HUES6 (cell line): ENCODE data around the gene SLC5A10.
"Not testable (repeated sequence)": the region's sequence is repeated elsewhere in the genome, so short reads cannot be mapped to it uniquely, and the experiment has no call there.

Experiments
- H3K27ac ChIP-seq: 2 replicates; pipeline ENCODE4 v1.7.0; 2013; ENCODE audit warnings: low read depth, mild to moderate bottlenecking, low read length, inconsistent platforms
- H3K27me3 ChIP-seq: 2 replicates; pipeline ENCODE4 v1.6.1; 2013; ENCODE audit warnings: low read length; ENCODE audit not compliant: control insufficient read depth, insufficient read depth
- H3K36me3 ChIP-seq: 2 replicates; pipeline ENCODE4 v1.6.1; 2013; ENCODE audit warnings: low read length; ENCODE audit not compliant: control insufficient read depth, insufficient read depth
- H3K4me1 ChIP-seq: 2 replicates; pipeline ENCODE4 v1.6.1; 2013; ENCODE audit warnings: low read length; ENCODE audit not compliant: control insufficient read depth, insufficient read depth
- H3K4me3 ChIP-seq: 2 replicates; pipeline ENCODE4 v1.5.1; 2013; ENCODE audit warnings: low read depth, low read length
- H3K9ac ChIP-seq: one replicate; pipeline ENCODE4 v1.6.1; 2013; ENCODE audit warnings: mild to moderate bottlenecking, low read length
- H3K9me3 ChIP-seq: 2 replicates; pipeline ENCODE4 v1.6.1; 2013; ENCODE audit warnings: low read depth, low read length; ENCODE audit not compliant: control insufficient read depth, insufficient read depth

Gene SLC5A10

DNA sequence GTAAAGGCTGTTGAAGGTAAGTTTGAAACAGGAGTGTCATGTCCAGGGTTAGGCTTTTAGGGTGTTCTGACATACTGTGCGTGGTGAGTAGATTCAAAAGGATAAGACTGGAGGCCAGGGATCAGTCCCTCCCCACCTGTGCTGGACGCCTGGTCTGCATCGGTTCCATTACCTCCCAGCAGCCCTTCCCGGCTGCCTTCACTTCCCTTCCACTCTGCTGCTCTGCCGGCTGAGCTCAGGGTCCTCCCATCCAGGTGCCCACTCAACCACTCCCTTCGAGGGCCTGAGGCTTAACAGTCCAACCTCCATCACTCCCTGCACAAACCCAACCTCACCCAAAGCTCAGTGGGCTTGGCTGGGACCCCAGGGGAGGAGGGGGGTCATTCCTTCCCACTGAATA, 4.1 kb upstream of the SLC5A10 start:
- 0 out of 2 replicates have a peak, but pooled peaks cover 3% of the 10 kb centered on the region for H3K9me3 ChIP-seq
- H3K27me3 ChIP-seq = no peaks in the 10 kb centered on the region
- H3K4me1 ChIP-seq = peaks cover 2% of the 10 kb centered on the region; the same call in 1 of the 2 replicates
- no peaks in the 10 kb centered on the region for H3K36me3 ChIP-seq
- H3K27ac ChIP-seq = no peak overlapping the region
- no peak overlapping the region for H3K9ac ChIP-seq
- H3K4me3 ChIP-seq = no peak overlapping the region

DNA sequence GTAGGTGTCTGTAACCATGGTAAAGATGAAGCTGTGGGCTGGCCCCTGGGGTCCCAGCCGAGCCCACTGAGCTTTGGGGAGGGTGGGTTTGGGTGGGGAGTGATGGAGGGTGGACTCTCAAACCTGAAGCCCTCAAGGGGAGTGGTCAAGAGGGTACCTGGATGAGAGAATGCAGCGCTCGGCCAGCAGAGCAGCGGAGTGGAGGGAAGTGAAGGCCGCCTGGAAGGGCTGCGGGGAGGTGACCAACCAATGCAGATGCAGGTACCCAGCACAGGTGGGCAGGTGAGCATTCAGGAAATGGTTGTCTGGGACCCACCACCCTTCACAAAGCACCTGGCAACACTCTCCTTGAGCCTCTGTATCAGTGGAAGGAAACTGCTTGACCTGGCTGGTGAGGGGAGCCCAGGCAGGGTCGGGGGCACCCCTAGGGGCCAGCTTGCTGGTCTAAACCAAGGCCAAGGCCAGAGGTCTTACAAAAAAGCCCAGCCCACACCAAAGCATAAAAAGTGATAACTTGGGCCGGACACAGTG, 3.4 kb upstream of the SLC5A10 start:
- Histone ChIP-seq H3K9ac (no peak overlapping the region), H3K36me3 (no peaks in the 10 kb centered on the region), H3K9me3 (no peaks in the 10 kb centered on the region), H3K27ac (no peak overlapping the region), H3K4me1 (peaks cover 2% of the 10 kb centered on the region; the same call in 1 of the 2 replicates), H3K4me3 (no peak overlapping the region), H3K27me3 (no peaks in the 10 kb centered on the region)

DNA sequence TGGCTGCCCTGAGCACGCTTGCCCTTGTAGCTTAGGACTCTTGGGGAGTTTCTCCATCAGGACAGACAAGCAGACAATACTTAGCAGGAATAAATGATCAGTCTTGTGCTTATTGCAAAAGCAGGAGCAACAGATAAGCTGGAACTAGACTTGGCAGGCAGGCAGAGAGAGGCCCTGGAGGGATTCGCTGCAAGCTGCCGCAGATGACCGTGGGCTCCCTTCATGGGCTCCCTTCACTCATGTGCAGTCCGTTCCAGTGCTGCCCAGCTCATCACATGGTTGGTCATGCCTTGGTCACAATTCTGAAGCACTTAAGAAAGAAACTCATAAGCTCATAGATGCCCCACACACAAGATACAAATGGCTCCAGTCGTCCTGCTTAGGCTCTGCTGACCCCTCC, 2.4 kb upstream of the SLC5A10 start:
- Histone ChIP-seq H3K4me3 (no peak overlapping the region), H3K27me3 (no peaks in the 10 kb centered on the region), H3K4me1 (peaks cover 2% of the 10 kb centered on the region; the same call in 1 of the 2 replicates), H3K9ac (no peak overlapping the region), H3K36me3 (no peaks in the 10 kb centered on the region), H3K9me3 (no peaks in the 10 kb centered on the region), H3K27ac (no peak overlapping the region)

DNA sequence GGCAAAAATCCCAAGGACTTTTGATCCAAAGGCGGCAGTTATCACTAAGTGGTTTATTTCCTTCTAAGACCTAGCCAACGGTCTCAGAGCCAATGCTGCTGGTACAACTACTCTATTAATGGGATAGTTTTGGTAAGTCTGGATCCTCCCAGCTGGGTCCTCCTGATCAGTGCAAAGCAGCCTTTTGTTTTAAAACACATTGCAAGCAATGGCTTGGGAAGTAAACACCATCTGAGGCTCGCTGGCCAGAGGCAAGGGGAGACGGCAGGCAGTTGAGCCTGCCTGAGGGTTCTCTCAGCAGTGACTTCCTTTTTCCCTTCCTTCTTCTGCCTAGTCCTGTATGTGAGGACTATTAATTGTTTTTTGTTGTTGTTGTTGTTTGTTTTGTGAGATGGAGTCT, 1.6 kb upstream of the SLC5A10 start:
- H3K9ac ChIP-seq = no peak overlapping the region
- H3K27me3 ChIP-seq = no peaks in the 10 kb centered on the region
- H3K9me3 ChIP-seq = no peaks in the 10 kb centered on the region
- H3K4me3 ChIP-seq = no peak overlapping the region
- no peak overlapping the region for H3K27ac ChIP-seq
- H3K36me3 ChIP-seq = no peaks in the 10 kb centered on the region
- H3K4me1 ChIP-seq = peaks cover 2% of the 10 kb centered on the region; the same call in 1 of the 2 replicates

DNA sequence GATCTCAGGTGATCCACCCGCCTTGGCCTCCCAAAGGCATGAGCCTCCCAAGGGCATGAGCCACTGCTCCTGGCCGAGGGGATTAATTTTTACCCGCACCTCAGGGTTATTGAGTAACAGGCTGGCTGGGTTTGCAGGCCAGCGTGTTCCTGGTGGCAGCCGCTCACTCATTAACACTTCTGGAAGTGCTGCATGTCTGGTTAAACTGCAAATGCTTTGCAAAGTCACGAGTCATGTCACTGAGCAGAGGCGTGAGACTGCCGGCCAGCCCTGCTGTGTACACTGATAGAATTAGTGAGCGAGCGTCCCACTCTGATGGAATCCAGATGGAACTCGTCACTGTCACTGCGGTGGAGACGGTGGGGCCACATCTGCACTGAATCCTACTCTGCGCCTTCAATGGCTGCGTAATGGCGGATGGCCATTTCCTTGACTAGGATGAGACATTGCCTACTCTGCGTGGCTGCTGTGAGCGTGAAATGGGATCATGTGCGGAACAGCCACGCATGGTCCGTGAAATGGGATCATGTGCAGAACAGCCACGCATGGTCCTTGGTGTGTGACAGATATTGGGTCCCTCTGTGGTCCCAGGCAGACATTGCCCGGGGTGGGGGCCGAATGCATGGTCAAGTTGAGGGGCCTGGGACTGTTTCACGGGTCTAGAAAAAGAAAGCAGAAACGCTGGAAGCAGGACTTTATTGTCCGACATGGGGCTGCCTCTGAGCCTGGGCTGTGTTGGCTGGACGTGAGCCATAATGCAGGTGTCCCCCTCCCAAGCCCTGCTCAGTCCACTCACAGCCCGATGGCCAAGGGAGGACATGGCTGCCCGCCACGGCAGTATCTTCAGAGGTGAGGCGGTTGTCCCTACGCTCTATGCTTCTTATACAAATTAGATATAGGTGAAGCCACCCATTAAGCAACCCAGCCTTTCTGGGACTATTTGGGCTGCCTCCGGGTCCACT, 740 bp upstream of the SLC5A10 start:
- Histone ChIP-seq H3K9me3 (no peaks in the 10 kb centered on the region), H3K4me1 (peaks cover 2% of the 10 kb centered on the region; the same call in 1 of the 2 replicates), H3K27ac (no peak overlapping the region), H3K4me3 (no peak overlapping the region), H3K27me3 (no peaks in the 10 kb centered on the region), H3K36me3 (no peaks in the 10 kb centered on the region), H3K9ac (no peak overlapping the region)

DNA sequence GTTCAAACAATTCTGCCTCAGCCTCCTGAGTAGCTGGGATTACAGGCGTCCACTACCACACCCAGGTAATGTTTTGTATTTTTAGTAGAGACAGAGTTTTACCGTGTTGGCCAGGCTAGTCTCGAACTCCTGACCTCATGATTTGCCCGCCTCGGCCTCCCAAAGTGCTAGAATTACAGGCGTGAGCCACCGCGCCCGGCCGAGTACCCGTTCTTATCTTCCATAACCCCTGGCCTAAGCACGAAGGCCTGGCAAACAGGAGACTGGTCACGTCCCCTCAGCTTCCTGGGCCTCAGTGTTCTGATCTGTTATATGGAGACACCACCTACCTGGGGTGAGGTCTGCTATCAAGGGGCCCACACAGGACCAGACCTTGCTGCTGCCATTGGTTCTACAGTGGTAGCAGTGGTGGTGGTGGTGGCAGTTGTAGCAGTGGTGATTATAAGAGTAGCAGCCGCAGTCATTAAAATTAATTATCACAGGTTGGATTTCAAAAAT, 1.3 kb downstream of the SLC5A10 start:
- H3K9ac ChIP-seq = no peak overlapping the region
- H3K27ac ChIP-seq = no peak overlapping the region
- no peaks in the 10 kb centered on the region for H3K9me3 ChIP-seq
- peaks cover 2% of the 10 kb centered on the region; the same call in 1 of the 2 replicates for H3K4me1 ChIP-seq
- no peaks in the 10 kb centered on the region for H3K27me3 ChIP-seq
- H3K4me3 ChIP-seq = no peak overlapping the region
- no peaks in the 10 kb centered on the region for H3K36me3 ChIP-seq

DNA sequence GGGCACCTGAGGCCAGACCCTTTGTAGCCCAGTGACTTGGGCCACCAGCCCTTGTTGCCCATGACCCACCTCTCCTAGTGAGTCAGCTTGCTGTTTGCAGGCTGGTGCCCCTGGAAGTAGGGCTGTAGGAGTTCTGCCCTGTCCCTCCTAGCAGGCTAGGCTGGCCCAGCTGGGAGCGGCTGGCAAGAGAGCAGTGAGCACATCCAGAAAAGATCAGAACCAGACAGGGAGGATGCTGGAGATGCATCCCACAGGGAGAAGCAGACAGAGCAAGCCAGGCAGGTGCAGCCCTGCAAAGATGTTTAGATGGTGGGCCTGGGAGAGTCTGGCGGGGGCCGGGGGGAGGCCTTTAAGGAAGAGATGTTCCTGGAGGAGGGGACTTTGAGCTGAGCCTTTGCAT, 2.4 kb downstream of the SLC5A10 start:
- Histone ChIP-seq H3K9me3 (no peaks in the 10 kb centered on the region), H3K4me1 (peaks cover 2% of the 10 kb centered on the region; the same call in 1 of the 2 replicates), H3K4me3 (no peak overlapping the region), H3K9ac (no peak overlapping the region), H3K27ac (no peak overlapping the region), H3K36me3 (no peaks in the 10 kb centered on the region), H3K27me3 (no peaks in the 10 kb centered on the region)

DNA sequence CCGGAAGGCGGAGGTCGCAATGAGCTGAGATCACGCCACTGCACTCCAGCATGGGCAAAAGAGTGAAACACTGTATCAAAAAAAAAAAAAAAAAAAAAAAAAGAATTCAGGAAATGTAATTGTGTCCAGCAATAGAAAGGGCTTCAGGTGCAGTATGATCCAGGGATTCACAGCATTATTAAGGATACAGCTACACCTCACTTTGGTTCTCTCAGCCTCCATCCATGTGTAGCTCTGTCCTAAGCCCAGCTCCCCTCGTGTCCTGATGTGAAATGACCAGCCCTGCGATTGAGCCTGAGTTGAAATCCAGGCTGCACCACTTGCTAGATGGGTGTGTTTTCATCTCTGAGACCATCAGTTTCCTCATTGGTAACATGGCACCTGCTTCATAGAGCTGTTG, 3.0 kb downstream of the SLC5A10 start:
- peaks cover 2% of the 10 kb centered on the region; the same call in 1 of the 2 replicates for H3K4me1 ChIP-seq
- no peaks in the 10 kb centered on the region for H3K27me3 ChIP-seq
- H3K9me3 ChIP-seq = no peaks in the 10 kb centered on the region
- H3K27ac ChIP-seq = no peak overlapping the region
- H3K9ac ChIP-seq = no peak overlapping the region
- H3K4me3 ChIP-seq = no peak overlapping the region
- no peaks in the 10 kb centered on the region for H3K36me3 ChIP-seq

DNA sequence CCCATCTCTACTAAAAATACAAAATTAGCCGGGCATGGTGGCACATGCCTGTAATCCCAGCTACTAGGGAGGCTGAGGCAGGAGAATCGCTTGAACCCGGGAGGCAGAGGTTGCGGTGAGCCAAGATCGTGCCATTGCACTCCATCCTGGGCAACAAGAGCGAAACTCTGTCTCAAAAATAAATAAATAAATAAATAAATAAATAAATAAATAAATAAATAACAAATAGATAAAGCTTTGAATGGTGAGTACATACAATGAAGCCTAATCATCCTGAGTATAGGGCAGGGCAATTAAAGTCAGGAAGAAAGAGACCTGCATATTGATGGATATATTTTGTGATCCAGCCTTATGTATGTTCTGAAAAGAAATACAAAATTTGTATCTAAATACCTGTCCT, 4.1 kb downstream of the SLC5A10 start:
- not testable (repeated sequence) for H3K4me1 ChIP-seq, H3K9ac ChIP-seq, H3K36me3 ChIP-seq, H3K4me3 ChIP-seq, H3K9me3 ChIP-seq, H3K27me3 ChIP-seq, H3K27ac ChIP-seq

DNA sequence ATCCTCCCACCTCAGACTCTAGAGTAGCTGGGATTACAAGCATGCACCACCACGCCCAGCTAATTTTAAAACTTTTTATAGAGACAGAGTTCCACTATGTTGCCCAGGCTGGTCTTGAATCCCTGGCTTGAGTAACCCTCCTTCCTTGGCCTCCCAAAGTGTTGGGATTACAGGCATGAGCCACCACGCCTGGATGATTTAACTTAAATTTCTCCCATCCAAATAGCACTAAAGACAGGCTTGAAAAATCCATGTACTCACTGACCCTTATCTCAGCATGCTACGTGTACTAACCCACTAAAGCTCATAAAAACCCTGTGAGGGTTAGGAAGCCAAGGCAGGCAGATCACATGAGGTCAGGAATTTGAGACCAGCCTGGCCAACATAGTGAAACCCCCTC, 4.6 kb downstream of the SLC5A10 start:
- Histone ChIP-seq H3K4me1 (no peaks in the 10 kb centered on the region), H3K9me3 (no peaks in the 10 kb centered on the region), H3K4me3 (no peak overlapping the region)

DNA sequence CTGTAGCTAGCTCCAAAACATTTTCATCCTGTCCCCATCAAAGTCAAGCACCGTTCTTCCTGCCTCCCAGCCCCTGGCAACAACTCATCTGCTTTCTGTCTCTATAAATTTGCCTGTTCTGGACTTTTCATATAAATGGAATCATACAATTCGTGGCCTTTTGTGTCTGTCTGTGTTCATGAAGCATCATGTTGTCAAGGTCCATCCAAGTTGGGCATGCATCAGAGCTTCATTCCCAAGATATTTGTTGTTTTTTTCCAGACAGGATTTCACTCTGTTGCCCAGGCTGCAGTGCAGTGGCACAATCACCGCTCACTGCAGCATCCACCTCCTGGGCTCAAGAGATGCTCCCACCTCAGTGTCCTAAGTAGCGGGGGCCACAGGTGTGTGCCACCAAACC, 5.9 kb downstream of the SLC5A10 start:
- no peak overlapping the region for H3K27ac ChIP-seq
- H3K27me3 ChIP-seq = no peaks in the 10 kb centered on the region
- H3K9me3 ChIP-seq = no peaks in the 10 kb centered on the region
- H3K36me3 ChIP-seq = no peaks in the 10 kb centered on the region
- no peak overlapping the region for H3K4me3 ChIP-seq
- peaks cover 3% of the 10 kb centered on the region; the same call in 1 of the 2 replicates for H3K4me1 ChIP-seq
- no peak overlapping the region for H3K9ac ChIP-seq

More for the DNA sequence above, 4.6 kb downstream of the SLC5A10 start:
- Histone ChIP-seq H3K36me3 (no peaks in the 10 kb centered on the region), H3K27ac (no peak overlapping the region), H3K9ac (no peak overlapping the region), H3K27me3 (no peaks in the 10 kb centered on the region)
